Placental pericyte (primary cell): ENCODE measurements around the gene POLR1B. TPM values are rescaled to one million over a fixed set of nuclear protein-coding genes. Genes with fewer than 3 reads are reported as not detected.

Source experiments
- small RNA-seq: library from RNA; depleted of rRNA; stranded (forward); fragments of <200 nt; gene quantifications from one replicate; pipeline ENCODE3, GENCODE V24; 2012; ENCODE audit warnings: low replicate concordance
- total RNA-seq: library from RNA; depleted of rRNA; stranded (reverse); fragments of >200 nt; gene quantifications from 2 replicates; pipeline ENCODE4 v1.2.3, GENCODE V29; 2012

Gene POLR1B, protein sequence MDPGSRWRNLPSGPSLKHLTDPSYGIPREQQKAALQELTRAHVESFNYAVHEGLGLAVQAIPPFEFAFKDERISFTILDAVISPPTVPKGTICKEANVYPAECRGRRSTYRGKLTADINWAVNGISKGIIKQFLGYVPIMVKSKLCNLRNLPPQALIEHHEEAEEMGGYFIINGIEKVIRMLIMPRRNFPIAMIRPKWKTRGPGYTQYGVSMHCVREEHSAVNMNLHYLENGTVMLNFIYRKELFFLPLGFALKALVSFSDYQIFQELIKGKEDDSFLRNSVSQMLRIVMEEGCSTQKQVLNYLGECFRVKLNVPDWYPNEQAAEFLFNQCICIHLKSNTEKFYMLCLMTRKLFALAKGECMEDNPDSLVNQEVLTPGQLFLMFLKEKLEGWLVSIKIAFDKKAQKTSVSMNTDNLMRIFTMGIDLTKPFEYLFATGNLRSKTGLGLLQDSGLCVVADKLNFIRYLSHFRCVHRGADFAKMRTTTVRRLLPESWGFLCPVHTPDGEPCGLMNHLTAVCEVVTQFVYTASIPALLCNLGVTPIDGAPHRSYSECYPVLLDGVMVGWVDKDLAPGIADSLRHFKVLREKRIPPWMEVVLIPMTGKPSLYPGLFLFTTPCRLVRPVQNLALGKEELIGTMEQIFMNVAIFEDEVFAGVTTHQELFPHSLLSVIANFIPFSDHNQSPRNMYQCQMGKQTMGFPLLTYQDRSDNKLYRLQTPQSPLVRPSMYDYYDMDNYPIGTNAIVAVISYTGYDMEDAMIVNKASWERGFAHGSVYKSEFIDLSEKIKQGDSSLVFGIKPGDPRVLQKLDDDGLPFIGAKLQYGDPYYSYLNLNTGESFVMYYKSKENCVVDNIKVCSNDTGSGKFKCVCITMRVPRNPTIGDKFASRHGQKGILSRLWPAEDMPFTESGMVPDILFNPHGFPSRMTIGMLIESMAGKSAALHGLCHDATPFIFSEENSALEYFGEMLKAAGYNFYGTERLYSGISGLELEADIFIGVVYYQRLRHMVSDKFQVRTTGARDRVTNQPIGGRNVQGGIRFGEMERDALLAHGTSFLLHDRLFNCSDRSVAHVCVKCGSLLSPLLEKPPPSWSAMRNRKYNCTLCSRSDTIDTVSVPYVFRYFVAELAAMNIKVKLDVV
- 11.6 and 23.8 TPM in 2 replicates for total RNA-seq

DNA sequence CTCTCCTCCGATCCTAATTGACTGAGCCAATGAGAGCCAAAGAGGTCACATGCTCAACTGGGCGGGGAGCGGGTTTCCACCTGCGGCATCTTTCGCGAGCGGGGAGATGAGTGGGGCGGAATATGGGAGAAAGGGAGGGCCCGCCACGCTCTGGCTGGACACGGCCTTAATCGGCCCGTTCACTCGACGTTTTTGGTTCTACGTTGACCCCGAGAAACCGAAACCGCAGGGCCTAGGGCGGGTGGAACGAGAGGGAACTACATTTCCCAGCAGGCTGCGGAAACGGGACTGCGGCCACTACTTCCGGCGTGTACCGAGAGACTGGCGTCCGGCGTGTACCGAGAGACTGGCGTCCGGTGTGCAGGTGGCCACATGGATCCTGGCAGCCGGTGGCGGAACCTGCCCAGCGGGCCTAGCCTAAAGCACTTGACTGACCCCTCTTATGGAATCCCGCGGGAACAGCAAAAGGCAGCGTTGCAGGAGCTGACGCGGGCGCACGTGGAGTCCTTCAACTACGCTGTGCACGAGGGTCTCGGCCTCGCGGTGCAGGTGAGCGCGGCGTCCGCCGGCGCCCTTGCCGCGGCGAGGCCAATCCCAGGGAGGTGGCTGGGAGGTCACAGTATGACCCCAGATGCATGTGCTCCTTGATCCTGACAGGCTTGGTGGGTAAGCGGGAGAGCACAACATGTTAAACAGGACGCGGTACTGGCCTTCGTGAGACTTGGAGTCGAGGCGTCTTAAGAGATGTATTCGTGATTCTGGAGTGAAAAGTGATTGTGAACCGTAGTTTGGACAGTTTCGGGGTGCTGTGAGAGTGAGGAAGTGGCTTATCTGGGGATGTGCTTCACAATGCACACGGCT, at the start of gene POLR1B:
Gene POLR1B, plus strand, starts transcription at position 343 of the 861 bp plus-strand sequence. Its CDS starts 30 bp downstream, at position 373.

GRCh38 chr2:112584134-112584890, 42.0 kb downstream of the POLR1B start, which contains the start of gene CHCHD5:
Gene CHCHD5 (plus strand): TSS chr2:112584609. CDS start chr2:112584648, 39 bp downstream.

Small RNA genes lying within 50 kb of the gene (small RNA-seq; reads per million reads assigned to genes)
- not detected for gene RF00019

Other genes starting within 250 kb of the POLR1B start
- gene RGPD8, start 108.8 kb upstream of the POLR1B start, total RNA-seq, result 5.7 and 7.2 TPM in 2 replicates
- gene TTL, start 60.3 kb upstream of the POLR1B start, total RNA-seq, result 25.2 and 103 TPM in 2 replicates
- gene CHCHD5, start 42.1 kb downstream of the POLR1B start, total RNA-seq, result 9.9 and 17.5 TPM in 2 replicates
- 114 and 560 TPM in 2 replicates for gene SLC20A1, start 103.5 kb downstream of the POLR1B start, total RNA-seq
- gene NT5DC4, start 178.6 kb downstream of the POLR1B start, total RNA-seq, result not detected in 2 replicates
- 0.88 and 59.1 TPM in 2 replicates for gene CKAP2L, start 222.1 kb downstream of the POLR1B start, total RNA-seq
- 28.6 and 48.6 TPM in 2 replicates for gene IL1A, start 242.0 kb downstream of the POLR1B start, total RNA-seq